Measurements from ENCODE around the gene MUC4.

DNA sequence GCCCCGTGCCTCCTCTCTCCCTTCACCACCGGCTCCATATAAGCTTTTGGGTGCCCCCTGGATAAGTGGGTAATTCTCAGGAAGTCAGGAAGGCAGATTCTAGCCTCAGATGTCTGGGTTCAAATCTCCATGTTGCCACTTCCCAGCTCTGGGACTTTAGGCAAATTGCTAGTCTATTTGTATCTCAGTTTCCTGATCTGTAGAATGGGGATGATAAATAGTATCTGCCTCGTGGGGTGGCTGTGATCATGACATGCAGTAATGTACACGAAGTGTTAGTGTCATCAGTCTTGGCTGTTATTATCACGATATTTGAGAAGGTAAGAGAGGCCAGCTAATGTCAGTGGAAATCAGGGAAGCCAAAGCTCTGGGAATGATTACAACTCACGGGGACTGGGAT is 43.3 kb downstream of the MUC4 start:
- TF ChIP-seq, protein P1, sequence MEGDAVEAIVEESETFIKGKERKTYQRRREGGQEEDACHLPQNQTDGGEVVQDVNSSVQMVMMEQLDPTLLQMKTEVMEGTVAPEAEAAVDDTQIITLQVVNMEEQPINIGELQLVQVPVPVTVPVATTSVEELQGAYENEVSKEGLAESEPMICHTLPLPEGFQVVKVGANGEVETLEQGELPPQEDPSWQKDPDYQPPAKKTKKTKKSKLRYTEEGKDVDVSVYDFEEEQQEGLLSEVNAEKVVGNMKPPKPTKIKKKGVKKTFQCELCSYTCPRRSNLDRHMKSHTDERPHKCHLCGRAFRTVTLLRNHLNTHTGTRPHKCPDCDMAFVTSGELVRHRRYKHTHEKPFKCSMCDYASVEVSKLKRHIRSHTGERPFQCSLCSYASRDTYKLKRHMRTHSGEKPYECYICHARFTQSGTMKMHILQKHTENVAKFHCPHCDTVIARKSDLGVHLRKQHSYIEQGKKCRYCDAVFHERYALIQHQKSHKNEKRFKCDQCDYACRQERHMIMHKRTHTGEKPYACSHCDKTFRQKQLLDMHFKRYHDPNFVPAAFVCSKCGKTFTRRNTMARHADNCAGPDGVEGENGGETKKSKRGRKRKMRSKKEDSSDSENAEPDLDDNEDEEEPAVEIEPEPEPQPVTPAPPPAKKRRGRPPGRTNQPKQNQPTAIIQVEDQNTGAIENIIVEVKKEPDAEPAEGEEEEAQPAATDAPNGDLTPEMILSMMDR (IDR thresholded peaks at IDR 0.05), result no peak
- no peak for TF ChIP-seq ZFX (IDR thresholded peaks at IDR 0.05; ENCODE audit: borderline replicate concordance)
